ENCODE measurements around the gene ALPL.

Gene ALPL

GRCh38 chr1:21592086-21592865 is 83.1 kb downstream of the ALPL start:
- ChIA-PET POLR2A (no interaction called here), CTCF (interaction anchor here (1.2 to 1.3 kb wide), 3 partner anchors 9 to 222 kb away, joined by 3 to 5 read pairs (median 5); no protein-coding TSS in a partner anchor)
- no peak overlapping the region for H3K4me3 ChIP-seq (ENCODE audit: low read depth, low read length)
- no peak for TF ChIP-seq CTCF (IDR thresholded peaks at IDR 0.05; ENCODE audit: insufficient read depth, low read length, missing control alignments)
- DNase-seq (ENCODE audit: low read depth, low spot score), result no peak

GRCh38 chr1:21593231-21593630 is 84.0 kb downstream of the ALPL start:
- ChIA-PET CTCF (interaction anchor here (1.3 to 6.4 kb wide), 2 partner anchors 105 to 223 kb away, joined by 3 to 90 read pairs; no protein-coding TSS in a partner anchor), POLR2A (interaction anchor here (1.0 kb wide), 1 partner anchor 40 kb away, joined by 3 read pairs; no protein-coding TSS in a partner anchor)
- H3K4me3 ChIP-seq (ENCODE audit: low read depth, low read length), result no peak overlapping the region
- DNase-seq (ENCODE audit: low read depth, low spot score), result no peak
- TF ChIP-seq CTCF (IDR thresholded peaks at IDR 0.05; ENCODE audit: insufficient read depth, low read length, missing control alignments), result no peak

GRCh38 chr1:21594501-21594900 is 85.3 kb downstream of the ALPL start:
- TF ChIP-seq CTCF (IDR thresholded peaks at IDR 0.05; ENCODE audit: insufficient read depth, low read length, missing control alignments), result no peak
- CTCF ChIA-PET, result interaction anchor here (0.6 to 6.4 kb wide), 5 partner anchors 11 to 339 kb away, joined by 3 to 90 read pairs (median 7); no protein-coding TSS in a partner anchor
- DNase-seq (ENCODE audit: low read depth, low spot score), result no peak
- no peak overlapping the region for H3K4me3 ChIP-seq (ENCODE audit: low read depth, low read length)
- POLR2A ChIA-PET, result no interaction called here

GRCh38 chr1:21594935-21595897 is 86.0 kb downstream of the ALPL start:
- peak; percentile 72 for TF ChIP-seq CTCF (IDR thresholded peaks at IDR 0.05; ENCODE audit: insufficient read depth, low read length, missing control alignments)
- no peak overlapping the region for H3K4me3 ChIP-seq (ENCODE audit: low read depth, low read length)
- CTCF ChIA-PET, result interaction anchor here (0.7 to 6.4 kb wide), 20 partner anchors 9 to 362 kb away, joined by 3 to 90 read pairs (median 4); no protein-coding TSS in a partner anchor
- POLR2A ChIA-PET, result no interaction called here
- no peak for DNase-seq (ENCODE audit: low read depth, low spot score)

- H3K4me3 ChIP-seq (ENCODE audit: low read depth, low read length), result no peak overlapping the region
- ChIA-PET CTCF (interaction anchor here (0.5 to 6.4 kb wide), 20 partner anchors 10 to 363 kb away, joined by 3 to 90 read pairs (median 4); no protein-coding TSS in a partner anchor), POLR2A (no interaction called here)
- no peak for TF ChIP-seq CTCF (IDR thresholded peaks at IDR 0.05; ENCODE audit: insufficient read depth, low read length, missing control alignments)
- no peak for DNase-seq (ENCODE audit: low read depth, low spot score)
Measured at GRCh38 chr1:21596174-21596573, 87.0 kb downstream of the ALPL start.
